ENCODE measurements around the gene TNNC1. TPM values are rescaled to one million over a fixed set of nuclear protein-coding genes. Genes with fewer than 3 reads are reported as not detected.

Gene TNNC1
- total and polyA plus RNA-seq, 3 donors from 2014 or later = 11.3 to 91.7 (median 23.2) TPM

DNA sequence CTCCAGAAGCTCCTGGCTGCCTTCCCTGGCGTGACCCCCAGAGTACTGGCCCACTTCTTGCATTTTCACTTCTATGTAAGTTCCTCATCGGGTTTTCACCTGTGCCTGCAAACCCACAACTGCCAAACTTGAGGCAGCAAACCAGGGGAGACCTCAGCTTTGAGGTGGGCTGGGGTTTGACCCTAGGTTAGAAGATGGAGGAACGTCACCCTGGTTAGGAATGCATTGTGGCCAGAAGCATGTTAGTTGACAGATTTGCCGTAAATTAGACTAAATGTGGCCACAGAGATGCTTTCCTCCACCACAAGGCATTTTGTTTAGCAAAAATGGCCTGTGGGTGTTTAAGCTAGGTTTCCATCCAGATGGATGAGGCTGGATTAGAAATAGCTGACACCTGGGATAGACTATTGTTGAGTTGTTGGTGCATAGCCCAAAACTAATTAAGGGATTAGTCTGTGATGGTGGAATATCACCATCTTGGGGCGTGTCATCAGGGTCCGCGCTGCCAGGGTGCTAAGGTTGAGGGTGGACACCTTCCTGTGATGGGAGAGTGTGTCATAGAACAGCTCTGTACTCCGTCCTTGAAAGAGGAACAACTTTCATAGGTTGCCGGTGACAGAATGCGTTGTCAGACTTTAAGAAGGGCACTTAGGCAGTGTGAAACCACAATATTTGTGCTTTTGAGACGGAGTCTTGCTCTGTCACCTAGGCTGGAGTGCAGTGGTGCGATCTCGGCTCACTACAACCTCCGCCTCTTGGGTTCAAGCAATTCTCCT is 5.1 kb upstream of the TNNC1 start:
- Histone ChIP-seq H3K9me3 (no peaks in the 10 kb centered on the region), H3K27ac (no peak overlapping the region), H3K4me1 (peaks cover 22% of the 10 kb centered on the region), H3K27me3 (no peaks in the 10 kb centered on the region), H3K36me3 (ENCODE audit: low read depth, missing control alignments) (no peaks in the 10 kb centered on the region), H3K4me3 (no peak overlapping the region)
- no peak for DNase-seq
- 93 to 94% methylated on average over 12 to 14 of the region's 14 CpGs for WGBS, 2 donors
- TF ChIP-seq, protein P1, sequence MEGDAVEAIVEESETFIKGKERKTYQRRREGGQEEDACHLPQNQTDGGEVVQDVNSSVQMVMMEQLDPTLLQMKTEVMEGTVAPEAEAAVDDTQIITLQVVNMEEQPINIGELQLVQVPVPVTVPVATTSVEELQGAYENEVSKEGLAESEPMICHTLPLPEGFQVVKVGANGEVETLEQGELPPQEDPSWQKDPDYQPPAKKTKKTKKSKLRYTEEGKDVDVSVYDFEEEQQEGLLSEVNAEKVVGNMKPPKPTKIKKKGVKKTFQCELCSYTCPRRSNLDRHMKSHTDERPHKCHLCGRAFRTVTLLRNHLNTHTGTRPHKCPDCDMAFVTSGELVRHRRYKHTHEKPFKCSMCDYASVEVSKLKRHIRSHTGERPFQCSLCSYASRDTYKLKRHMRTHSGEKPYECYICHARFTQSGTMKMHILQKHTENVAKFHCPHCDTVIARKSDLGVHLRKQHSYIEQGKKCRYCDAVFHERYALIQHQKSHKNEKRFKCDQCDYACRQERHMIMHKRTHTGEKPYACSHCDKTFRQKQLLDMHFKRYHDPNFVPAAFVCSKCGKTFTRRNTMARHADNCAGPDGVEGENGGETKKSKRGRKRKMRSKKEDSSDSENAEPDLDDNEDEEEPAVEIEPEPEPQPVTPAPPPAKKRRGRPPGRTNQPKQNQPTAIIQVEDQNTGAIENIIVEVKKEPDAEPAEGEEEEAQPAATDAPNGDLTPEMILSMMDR (IDR thresholded peaks at IDR 0.05) = no peak
- TF ChIP-seq POLR2A (IDR thresholded peaks at IDR 0.05) = no peak
- intact Hi-C loops (cut with DNase I; ENCODE audit: low total_unique reads) = no loop called here

DNA sequence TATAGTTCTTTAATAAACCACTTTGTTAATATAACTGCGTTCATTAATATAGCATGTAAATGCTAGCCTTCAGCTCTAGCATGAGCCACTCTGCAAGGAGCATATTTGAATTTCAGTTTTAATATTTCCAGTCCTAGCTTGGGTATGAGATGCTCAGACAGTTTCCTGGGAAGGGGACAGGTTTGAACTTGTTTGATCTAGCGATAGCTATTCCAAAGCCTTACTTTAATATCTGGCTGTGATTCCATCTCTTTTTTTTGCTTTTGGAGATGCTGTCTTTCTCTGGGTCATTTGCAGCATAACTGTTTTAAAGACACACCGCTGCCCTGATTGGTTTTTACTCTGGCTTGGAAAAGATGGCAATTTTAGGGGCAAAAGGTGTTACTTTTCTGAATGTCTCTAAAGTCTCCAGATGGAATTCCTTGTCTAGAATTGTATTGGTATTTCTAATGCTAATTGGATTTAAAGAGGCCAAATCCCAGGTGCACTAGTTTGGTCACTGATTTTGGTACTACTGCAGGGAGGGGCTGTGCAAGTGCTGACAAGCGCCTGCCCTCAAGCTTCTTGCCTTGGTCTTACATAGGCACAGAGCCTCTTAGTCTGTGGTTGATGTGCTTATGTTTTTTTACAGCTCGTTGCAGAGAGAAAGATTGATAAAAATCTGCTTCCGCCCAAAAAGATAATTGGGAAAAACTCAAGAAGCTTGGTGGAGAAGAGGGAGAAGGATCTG is 4.4 kb upstream of the TNNC1 start:
- H3K27ac ChIP-seq = peak overlapping the region in 1 of 2 donors; percentile 7
- H3K36me3 ChIP-seq (ENCODE audit: low read depth, missing control alignments) = no peaks in the 10 kb centered on the region
- no peak for DNase-seq
- intact Hi-C loops (cut with DNase I; ENCODE audit: low total_unique reads) = no loop called here
- no peak overlapping the region for H3K4me3 ChIP-seq
- H3K9me3 ChIP-seq = no peaks in the 10 kb centered on the region
- no peaks in the 10 kb centered on the region for H3K27me3 ChIP-seq
- H3K4me1 ChIP-seq = peaks cover 25% of the 10 kb centered on the region
- WGBS, 2 donors = 79% methylated on average over 6 of the region's 6 CpGs
- TF ChIP-seq, protein P1 (IDR thresholded peaks at IDR 0.05) = no peak
- no peak for TF ChIP-seq POLR2A (IDR thresholded peaks at IDR 0.05)

DNA sequence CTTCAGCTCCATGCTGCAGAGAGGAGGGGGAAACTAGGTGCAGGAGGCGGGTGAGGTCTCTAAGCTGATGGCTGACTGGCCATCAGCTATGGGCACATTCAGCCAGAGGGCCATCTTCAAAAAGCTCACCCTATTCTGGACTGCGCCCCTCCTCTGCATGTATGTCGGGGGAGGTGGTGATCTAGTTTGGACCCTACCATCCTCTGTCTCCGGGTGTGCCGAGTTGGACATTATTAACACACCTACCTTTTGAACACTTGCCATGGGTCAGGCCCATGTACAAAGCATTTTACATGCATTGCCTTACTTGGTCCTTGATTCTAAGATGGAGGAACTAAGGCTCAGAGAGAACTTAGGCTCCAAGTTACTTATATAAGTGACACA is 3.0 kb upstream of the TNNC1 start:
- H3K4me1 ChIP-seq = peaks cover 25% of the 10 kb centered on the region
- H3K9me3 ChIP-seq = no peaks in the 10 kb centered on the region
- H3K36me3 ChIP-seq (ENCODE audit: low read depth, missing control alignments) = no peaks in the 10 kb centered on the region
- H3K27me3 ChIP-seq = no peaks in the 10 kb centered on the region
- peak overlapping the region; percentile 96 for H3K27ac ChIP-seq
- peak overlapping the region; percentile 97 to 98 for H3K4me3 ChIP-seq
- no peak for DNase-seq
- intact Hi-C loops (cut with DNase I; ENCODE audit: low total_unique reads) = no loop called here
- TF ChIP-seq POLR2A (IDR thresholded peaks at IDR 0.05) = no peak
- TF ChIP-seq, protein P1 (IDR thresholded peaks at IDR 0.05) = no peak
- WGBS, 2 donors = 17 to 43% methylated on average over 4 to 5 of the region's 5 CpGs

DNA sequence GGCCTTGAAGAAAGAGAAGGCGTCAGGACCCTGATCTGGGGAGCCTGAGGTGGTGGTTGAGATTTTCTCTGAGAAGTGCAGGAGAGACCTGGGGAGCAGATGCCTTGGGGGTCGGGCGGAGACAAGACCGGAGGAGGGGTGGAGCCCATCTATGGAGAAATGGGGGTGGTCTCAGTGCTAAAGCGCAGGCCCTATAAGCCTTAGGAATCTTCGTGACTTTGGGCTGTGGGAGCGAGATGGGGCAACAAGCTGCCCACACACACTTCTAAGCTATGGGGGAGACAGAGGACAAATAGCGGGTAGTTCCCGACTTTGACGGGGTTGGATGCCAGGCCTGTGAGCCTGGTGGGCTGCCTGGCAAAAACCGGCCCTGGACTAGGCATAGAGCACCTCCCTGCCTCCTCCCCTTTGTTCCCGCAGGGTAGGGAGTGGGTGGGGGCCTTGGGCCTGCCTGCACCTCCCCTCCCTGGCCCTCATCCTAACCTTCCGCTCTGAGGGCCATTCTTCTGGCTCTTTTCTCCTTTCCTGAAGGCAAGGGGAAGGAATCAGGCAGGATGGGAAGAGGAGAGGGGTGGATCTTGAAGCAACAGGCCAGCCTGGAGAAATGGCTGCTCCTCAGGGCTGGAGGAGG is 2.4 kb upstream of the TNNC1 start:
- Histone ChIP-seq H3K36me3 (ENCODE audit: low read depth, missing control alignments) (no peaks in the 10 kb centered on the region), H3K27me3 (no peaks in the 10 kb centered on the region), H3K27ac (peak overlapping the region; percentile 96), H3K4me1 (peaks cover 25% of the 10 kb centered on the region), H3K9me3 (no peaks in the 10 kb centered on the region), H3K4me3 (peak overlapping the region; percentile 97 to 98)
- peak; percentile 59 for DNase-seq
- intact Hi-C loops (cut with DNase I; ENCODE audit: low total_unique reads) = no loop called here
- TF ChIP-seq POLR2A (IDR thresholded peaks at IDR 0.05) = no peak
- TF ChIP-seq, protein P1 (IDR thresholded peaks at IDR 0.05) = no peak
- WGBS, 2 donors = 2 to 4% methylated on average over 13 of the region's 13 CpGs

Data from testis (tissue), 3 donors.